Measurements from ENCODE around the gene LSG1.

LSG1 gene

DNA sequence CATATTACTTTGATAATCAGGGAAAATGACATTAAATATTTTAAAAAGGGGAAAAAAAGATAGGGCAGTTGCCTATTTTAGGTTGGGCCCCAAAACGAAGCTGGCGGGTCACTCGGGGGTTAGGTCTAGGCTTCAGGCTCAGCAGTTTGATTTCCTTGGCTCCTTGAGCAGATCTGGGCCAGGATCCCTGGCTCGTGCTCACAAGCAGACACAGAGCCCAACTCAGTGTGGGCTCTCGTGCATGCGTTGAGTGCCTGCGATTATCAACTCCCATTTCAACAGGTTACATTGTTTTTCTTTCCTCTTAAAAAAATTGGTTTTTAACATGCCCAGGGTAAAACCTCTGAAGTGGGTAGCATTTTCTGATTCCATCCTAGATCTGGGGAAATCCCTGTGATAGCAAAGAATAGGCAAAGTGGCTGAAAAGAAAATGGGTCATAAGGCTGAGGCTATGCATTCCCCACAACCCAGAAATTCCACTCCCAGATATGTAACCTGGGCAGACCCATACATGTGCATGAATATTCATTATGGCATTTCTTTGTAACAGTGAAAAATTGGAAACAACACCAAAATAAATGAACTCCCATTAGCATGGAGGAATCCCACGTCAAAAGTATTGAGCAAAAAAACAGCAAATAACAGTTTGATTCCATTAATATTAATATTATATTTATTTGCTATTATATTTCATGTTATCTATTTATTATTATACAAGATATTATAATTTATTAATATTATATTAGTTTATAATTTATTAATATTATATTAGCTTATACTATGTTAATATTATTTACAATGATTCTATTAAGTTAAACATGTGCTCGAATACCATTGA is 41.5 kb upstream of the LSG1 start:
- Histone ChIP-seq H3K36me3 (ENCODE audit: control insufficient read depth, low read length) (no peaks in the 10 kb centered on the region), H3K9me2 (replicated peaks; ENCODE audit: control insufficient read depth, low read length) (no peaks in the 10 kb centered on the region), H3K27ac (ENCODE audit: low read depth, low read length) (no peak overlapping the region), H3F3A (ENCODE audit: control insufficient read depth, insufficient read depth) (no peaks in the 10 kb centered on the region), H3K4me1 (ENCODE audit: control insufficient read depth, low read length) (no peaks in the 10 kb centered on the region), H3K27me3 (ENCODE audit: control insufficient read depth, low read length) (no peaks in the 10 kb centered on the region), H3K9me3 (ENCODE audit: control insufficient read depth, insufficient read depth, low read length) (no peaks in the 10 kb centered on the region), H4K20me1 (ENCODE audit: control insufficient read depth, insufficient read depth, low read depth, low read length) (no peaks in the 10 kb centered on the region), H3K4me2 (ENCODE audit: low read length) (no peak overlapping the region), H3K4me3 (ENCODE audit: low read length) (no peak overlapping the region), H3K79me2 (ENCODE audit: control insufficient read depth, low read length) (no peaks in the 10 kb centered on the region)
- no peak for TF ChIP-seq EZH2phosphoT487 (IDR thresholded peaks at IDR 0.05; ENCODE audit: borderline replicate concordance, low read length)
- TF ChIP-seq, protein P1, sequence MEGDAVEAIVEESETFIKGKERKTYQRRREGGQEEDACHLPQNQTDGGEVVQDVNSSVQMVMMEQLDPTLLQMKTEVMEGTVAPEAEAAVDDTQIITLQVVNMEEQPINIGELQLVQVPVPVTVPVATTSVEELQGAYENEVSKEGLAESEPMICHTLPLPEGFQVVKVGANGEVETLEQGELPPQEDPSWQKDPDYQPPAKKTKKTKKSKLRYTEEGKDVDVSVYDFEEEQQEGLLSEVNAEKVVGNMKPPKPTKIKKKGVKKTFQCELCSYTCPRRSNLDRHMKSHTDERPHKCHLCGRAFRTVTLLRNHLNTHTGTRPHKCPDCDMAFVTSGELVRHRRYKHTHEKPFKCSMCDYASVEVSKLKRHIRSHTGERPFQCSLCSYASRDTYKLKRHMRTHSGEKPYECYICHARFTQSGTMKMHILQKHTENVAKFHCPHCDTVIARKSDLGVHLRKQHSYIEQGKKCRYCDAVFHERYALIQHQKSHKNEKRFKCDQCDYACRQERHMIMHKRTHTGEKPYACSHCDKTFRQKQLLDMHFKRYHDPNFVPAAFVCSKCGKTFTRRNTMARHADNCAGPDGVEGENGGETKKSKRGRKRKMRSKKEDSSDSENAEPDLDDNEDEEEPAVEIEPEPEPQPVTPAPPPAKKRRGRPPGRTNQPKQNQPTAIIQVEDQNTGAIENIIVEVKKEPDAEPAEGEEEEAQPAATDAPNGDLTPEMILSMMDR (IDR thresholded peaks at IDR 0.05; ENCODE audit: low read depth, low read length, poor library complexity, severe bottlenecking), result no peak

DNA sequence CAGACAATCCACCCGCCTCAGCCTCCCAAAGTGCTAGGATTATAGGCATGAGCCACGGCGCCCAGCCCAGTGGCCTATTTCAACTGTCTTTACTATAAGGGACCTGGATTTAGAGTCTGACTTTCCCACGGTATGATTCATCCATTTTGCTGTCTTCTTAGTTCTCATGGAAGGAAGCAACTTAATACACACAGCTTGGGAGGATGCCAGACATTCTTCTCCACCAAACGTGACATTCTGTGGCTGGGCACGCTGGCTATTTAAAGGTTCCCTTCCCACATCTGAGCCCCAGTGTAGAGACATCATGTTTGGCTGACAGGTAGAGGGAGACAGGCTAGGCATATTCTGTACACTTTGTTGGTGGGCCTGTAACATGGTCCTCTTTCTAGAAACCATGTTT is 39.9 kb upstream of the LSG1 start:
- H3K9me3 ChIP-seq (ENCODE audit: control insufficient read depth, insufficient read depth, low read length), result no peaks in the 10 kb centered on the region
- H3F3A ChIP-seq (ENCODE audit: control insufficient read depth, insufficient read depth), result no peaks in the 10 kb centered on the region
- no peak overlapping the region for H3K27ac ChIP-seq (ENCODE audit: low read depth, low read length)
- TF ChIP-seq EZH2phosphoT487 (IDR thresholded peaks at IDR 0.05; ENCODE audit: borderline replicate concordance, low read length), result no peak
- TF ChIP-seq, protein P1 (IDR thresholded peaks at IDR 0.05; ENCODE audit: low read depth, low read length, poor library complexity, severe bottlenecking), result no peak
- no peaks in the 10 kb centered on the region for H3K36me3 ChIP-seq (ENCODE audit: control insufficient read depth, low read length)
- H3K4me2 ChIP-seq (ENCODE audit: low read length), result no peak overlapping the region
- H3K4me3 ChIP-seq (ENCODE audit: low read length), result no peak overlapping the region
- no peaks in the 10 kb centered on the region for H3K79me2 ChIP-seq (ENCODE audit: control insufficient read depth, low read length)
- H3K9me2 ChIP-seq (replicated peaks; ENCODE audit: control insufficient read depth, low read length), result no peaks in the 10 kb centered on the region
- H3K27me3 ChIP-seq (ENCODE audit: control insufficient read depth, low read length), result no peaks in the 10 kb centered on the region
- H4K20me1 ChIP-seq (ENCODE audit: control insufficient read depth, insufficient read depth, low read depth, low read length), result no peaks in the 10 kb centered on the region
- no peaks in the 10 kb centered on the region for H3K4me1 ChIP-seq (ENCODE audit: control insufficient read depth, low read length)

DNA sequence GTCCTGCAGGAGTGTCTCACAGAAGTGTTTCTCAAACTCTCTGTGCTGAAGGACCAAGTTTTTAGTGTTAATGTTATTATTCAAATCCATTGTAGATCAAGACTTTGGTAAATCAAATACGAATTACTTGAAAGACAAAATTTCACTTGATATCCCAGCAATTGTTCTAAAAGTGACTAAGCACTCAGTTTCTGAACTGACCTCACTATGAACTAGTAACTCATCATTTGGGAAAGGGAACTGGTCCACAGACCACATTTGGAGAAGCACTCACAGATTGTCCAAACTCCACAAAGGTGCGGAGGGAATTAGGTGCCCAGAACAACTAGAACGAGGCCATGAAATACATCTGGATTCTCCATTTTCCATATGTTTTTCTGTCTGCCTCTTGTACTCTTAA is 39.3 kb upstream of the LSG1 start:
- Histone ChIP-seq H3F3A (ENCODE audit: control insufficient read depth, insufficient read depth) (no peaks in the 10 kb centered on the region), H3K4me2 (ENCODE audit: low read length) (no peak overlapping the region), H3K9me3 (ENCODE audit: control insufficient read depth, insufficient read depth, low read length) (no peaks in the 10 kb centered on the region), H3K27ac (ENCODE audit: low read depth, low read length) (no peak overlapping the region), H3K4me3 (ENCODE audit: low read length) (no peak overlapping the region), H4K20me1 (ENCODE audit: control insufficient read depth, insufficient read depth, low read depth, low read length) (no peaks in the 10 kb centered on the region), H3K79me2 (ENCODE audit: control insufficient read depth, low read length) (no peaks in the 10 kb centered on the region), H3K9me2 (replicated peaks; ENCODE audit: control insufficient read depth, low read length) (no peaks in the 10 kb centered on the region), H3K27me3 (ENCODE audit: control insufficient read depth, low read length) (no peaks in the 10 kb centered on the region), H3K4me1 (ENCODE audit: control insufficient read depth, low read length) (no peaks in the 10 kb centered on the region), H3K36me3 (ENCODE audit: control insufficient read depth, low read length) (no peaks in the 10 kb centered on the region)
- TF ChIP-seq, protein P1 (IDR thresholded peaks at IDR 0.05; ENCODE audit: low read depth, low read length, poor library complexity, severe bottlenecking), result no peak
- TF ChIP-seq EZH2phosphoT487 (IDR thresholded peaks at IDR 0.05; ENCODE audit: borderline replicate concordance, low read length), result no peak

Measured in DOHH2 (cell line).